ENCODE data around the gene URAD. TPM values are rescaled to one million over a fixed set of nuclear protein-coding genes. Genes with fewer than 3 reads are reported as not detected.

The URAD gene
- total RNA-seq, 4 donors from 2014 or later, result not detected

GRCh38 chr13:27928805-27929753, 59.4 kb downstream of the URAD start:
- Histone ChIP-seq H3K4me1 (peaks cover 0 to 19% (median 0%) of the 10 kb centered on the region in 3 donors), H3K27ac (no peak overlapping the region), H3K9me3 (no peaks in the 10 kb centered on the region), H3K36me3 (no peaks in the 10 kb centered on the region), H3K27me3 (peaks cover 17 to 98% (median 36%) of the 10 kb centered on the region in 4 donors), H3K4me3 (no peak overlapping the region)
- intact Hi-C loops (cut with DNase I), result no loop called here
- TF ChIP-seq POLR2A (IDR thresholded peaks at IDR 0.05), result no peak
- TF ChIP-seq, protein P1, sequence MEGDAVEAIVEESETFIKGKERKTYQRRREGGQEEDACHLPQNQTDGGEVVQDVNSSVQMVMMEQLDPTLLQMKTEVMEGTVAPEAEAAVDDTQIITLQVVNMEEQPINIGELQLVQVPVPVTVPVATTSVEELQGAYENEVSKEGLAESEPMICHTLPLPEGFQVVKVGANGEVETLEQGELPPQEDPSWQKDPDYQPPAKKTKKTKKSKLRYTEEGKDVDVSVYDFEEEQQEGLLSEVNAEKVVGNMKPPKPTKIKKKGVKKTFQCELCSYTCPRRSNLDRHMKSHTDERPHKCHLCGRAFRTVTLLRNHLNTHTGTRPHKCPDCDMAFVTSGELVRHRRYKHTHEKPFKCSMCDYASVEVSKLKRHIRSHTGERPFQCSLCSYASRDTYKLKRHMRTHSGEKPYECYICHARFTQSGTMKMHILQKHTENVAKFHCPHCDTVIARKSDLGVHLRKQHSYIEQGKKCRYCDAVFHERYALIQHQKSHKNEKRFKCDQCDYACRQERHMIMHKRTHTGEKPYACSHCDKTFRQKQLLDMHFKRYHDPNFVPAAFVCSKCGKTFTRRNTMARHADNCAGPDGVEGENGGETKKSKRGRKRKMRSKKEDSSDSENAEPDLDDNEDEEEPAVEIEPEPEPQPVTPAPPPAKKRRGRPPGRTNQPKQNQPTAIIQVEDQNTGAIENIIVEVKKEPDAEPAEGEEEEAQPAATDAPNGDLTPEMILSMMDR (IDR thresholded peaks at IDR 0.05), result no peak
- no peak for DNase-seq
- 9 to 10% methylated on average over 15 to 46 of the region's 48 CpGs for WGBS, 2 donors

DNA sequence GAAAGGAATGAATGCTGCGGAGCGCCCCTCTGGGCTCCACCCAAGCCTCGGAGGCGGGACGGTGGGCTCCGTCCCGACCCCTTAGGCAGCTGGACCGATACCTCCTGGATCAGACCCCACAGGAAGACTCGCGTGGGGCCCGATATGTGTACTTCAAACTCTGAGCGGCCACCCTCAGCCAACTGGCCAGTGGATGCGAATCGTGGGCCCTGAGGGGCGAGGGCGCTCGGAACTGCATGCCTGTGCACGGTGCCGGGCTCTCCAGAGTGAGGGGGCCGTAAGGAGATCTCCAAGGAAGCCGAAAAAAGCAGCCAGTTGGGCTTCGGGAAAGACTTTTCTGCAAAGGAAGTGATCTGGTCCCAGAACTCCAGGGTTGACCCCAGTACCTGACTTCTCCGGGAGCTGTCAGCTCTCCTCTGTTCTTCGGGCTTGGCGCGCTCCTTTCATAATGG, 60.1 kb downstream of the URAD start:
- peaks cover 0 to 23% (median 0%) of the 10 kb centered on the region in 3 donors for H3K4me1 ChIP-seq
- TF ChIP-seq, protein P1 (IDR thresholded peaks at IDR 0.05), result no peak
- TF ChIP-seq POLR2A (IDR thresholded peaks at IDR 0.05), result no peak
- H3K4me3 ChIP-seq, result no peak overlapping the region
- WGBS, 2 donors, result 21% methylated on average over 15 of the region's 26 CpGs; no CpG with 5 or more reads in 1 of the 2 donors
- intact Hi-C loops (cut with DNase I), result no loop called here
- no peak for DNase-seq
- no peaks in the 10 kb centered on the region for H3K9me3 ChIP-seq
- H3K27me3 ChIP-seq, result peaks cover 19 to 98% (median 37%) of the 10 kb centered on the region in 4 donors
- no peaks in the 10 kb centered on the region for H3K36me3 ChIP-seq
- no peak overlapping the region for H3K27ac ChIP-seq

Small RNA genes lying within 50 kb of the gene (small RNA-seq; reads per million reads assigned to genes)
- gene ATP5F1EP2 (0 reads per million in 4 donors), gene RN7SL272P (0 reads per million in 4 donors)

Other genes with a start within 250 kb of the URAD start
- gene GSX1, start 196.2 kb downstream of the URAD start, total RNA-seq, result not detected
- not detected for gene PDX1, start 68.7 kb downstream of the URAD start, total RNA-seq
- gene CDX2, start 19.4 kb downstream of the URAD start, total RNA-seq, result not detected
- 1 to 10 TPM in 2 of 4 donors, under 1 TPM in 2; 0.09 to 1.5 (median 0.96) TPM for gene FLT3, start 111.9 kb upstream of the URAD start, total RNA-seq
- gene PAN3, start 149.9 kb upstream of the URAD start, total RNA-seq, result 10 to 100 TPM; 18.4 to 42.9 (median 20.2) TPM